Suprapubic skin (tissue), 4 donors: ENCODE data around the gene DNPEP. TPM values are rescaled to one million over a fixed set of nuclear protein-coding genes. Genes with fewer than 3 reads are reported as not detected.
"Not testable (repeated sequence)": the region's sequence is repeated elsewhere in the genome, so short reads cannot be mapped to it uniquely, and the experiment has no call there.

ENCODE experiments used
- DNase-seq, 2 donors: peaks; one replicate each; pipeline ENCODE4 v3.0.0-alpha.2; 2019; ENCODE audit warnings: low spot score in 2 of 2
- H3K27ac ChIP-seq: fragments of 200-600 bp; sonication (generic); one replicate; pipeline ENCODE4 v1.5.1; 2019
- H3K27me3 ChIP-seq: fragments of 200-600 bp; sonication (generic); one replicate; pipeline ENCODE4 v1.5.1; 2019
- H3K36me3 ChIP-seq: fragments of 200-600 bp; sonication (generic); one replicate; pipeline ENCODE4 v1.5.1; 2019
- H3K4me1 ChIP-seq: fragments of 200-600 bp; sonication (generic); one replicate; pipeline ENCODE4 v1.5.1; 2019
- H3K4me3 ChIP-seq: fragments of 200-600 bp; sonication (generic); one replicate; pipeline ENCODE4 v1.5.1; 2019; ENCODE audit warnings: mild to moderate bottlenecking
- H3K9me3 ChIP-seq: fragments of 200-600 bp; sonication (generic); one replicate; pipeline ENCODE4 v1.5.1; 2019
- CTCF ChIP-seq, 2 donors: fragments of 200-600 bp in 1 of 2; fragments of 450-650 bp in 1 of 2; sonication (generic) in 1 of 2; IDR thresholded peaks; one replicate each; pipeline ENCODE4 v1.5.1; 2016 to 2019; ENCODE audit warnings: antibody characterized with exemption in 2 of 2, mild to moderate bottlenecking in 1 of 2, moderate library complexity in 1 of 2
- EP300 ChIP-seq: sonication (generic); formaldehyde crosslinking; IDR thresholded peaks from one replicate; pipeline ENCODE4 v1.6.1; 2017; ENCODE audit warnings: antibody characterized with exemption
- POLR2A ChIP-seq, 2 donors: fragments of 450-650 bp; IDR thresholded peaks; one replicate each; pipeline ENCODE4 v1.6.1; 2017; ENCODE audit warnings: antibody characterized with exemption in 2 of 2, mild to moderate bottlenecking in 2 of 2, moderate library complexity in 2 of 2
- POLR2AphosphoS5 ChIP-seq, 3 donors: sonication (generic); formaldehyde crosslinking; IDR thresholded peaks; one replicate each; pipeline ENCODE4 v1.6.1; 2017; ENCODE audit warnings: antibody characterized with exemption in 3 of 3
- WGBS: methylation state at CpG from one replicate; pipeline ENCODE4 v1.1.5; 2018; 5-methylcytosine and 5-hydroxymethylcytosine counted together
- total RNA-seq, 4 donors: library from RNA; depleted of rRNA; stranded (reverse); fragments of >200 nt; gene quantifications; one replicate each; pipeline ENCODE4 v1.1.0, GENCODE V29; 2016

DNPEP gene
- total RNA-seq, 4 donors from 2014 or later = 66.6 to 104 (median 70.5) TPM

DNA sequence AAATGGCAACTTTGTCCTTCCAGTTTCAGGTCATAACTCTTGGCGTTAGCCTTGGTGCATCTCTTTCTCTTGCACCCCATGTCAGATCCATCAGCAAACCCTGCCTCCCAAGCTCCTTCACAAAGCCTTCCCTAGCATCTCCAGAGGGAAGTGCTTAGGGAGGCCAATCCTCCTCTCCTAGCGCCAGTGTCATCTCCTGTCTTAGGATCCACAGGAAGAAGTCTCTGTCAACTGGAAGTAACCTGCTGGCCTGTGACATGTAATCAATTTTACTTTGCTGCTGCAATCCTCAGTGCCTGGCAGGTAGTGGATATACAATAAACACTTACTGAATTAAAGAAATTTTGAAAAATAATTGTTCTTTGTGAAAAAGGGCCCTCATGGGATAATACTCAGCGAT is 7.9 kb upstream of the DNPEP start:
- Histone ChIP-seq H3K27me3 (no peaks in the 10 kb centered on the region), H3K36me3 (no peaks in the 10 kb centered on the region), H3K27ac (no peak overlapping the region), H3K4me1 (no peaks in the 10 kb centered on the region), H3K9me3 (no peaks in the 10 kb centered on the region), H3K4me3 (no peak overlapping the region)
- TF ChIP-seq POLR2AphosphoS5 (IDR thresholded peaks at IDR 0.05) (no peak), CTCF (IDR thresholded peaks at IDR 0.05) (no peak), EP300 (no peak), POLR2A (IDR thresholded peaks at IDR 0.05) (no peak)
- WGBS = 93% methylated on average over 3 of the region's 3 CpGs
- no peak for DNase-seq

DNA sequence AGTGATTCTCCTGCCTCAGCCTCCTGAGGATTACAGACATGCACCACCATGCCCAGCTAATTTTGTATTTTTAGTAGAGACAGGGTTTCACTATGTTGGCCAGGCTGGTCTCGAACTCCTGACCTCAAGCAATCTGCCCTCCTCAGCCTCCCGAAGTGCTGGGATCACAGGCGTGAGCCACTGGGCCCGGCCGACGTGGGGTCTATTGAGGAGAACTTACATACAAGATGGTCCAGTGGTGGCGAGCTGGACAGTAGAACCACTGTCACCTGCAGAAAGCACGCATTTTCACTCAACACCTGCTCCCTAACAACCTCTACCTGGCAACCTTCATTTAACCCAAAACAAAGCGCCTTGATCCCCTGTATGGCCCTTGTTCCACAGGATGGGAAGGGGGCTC is 7.3 kb upstream of the DNPEP start:
- DNase-seq = peak in 1 of 2 donors; percentile 45
- 95% methylated on average over 9 of the region's 9 CpGs for WGBS
- not testable (repeated sequence) for H3K27ac ChIP-seq, H3K9me3 ChIP-seq, H3K4me1 ChIP-seq, H3K27me3 ChIP-seq, H3K4me3 ChIP-seq, H3K36me3 ChIP-seq

DNA sequence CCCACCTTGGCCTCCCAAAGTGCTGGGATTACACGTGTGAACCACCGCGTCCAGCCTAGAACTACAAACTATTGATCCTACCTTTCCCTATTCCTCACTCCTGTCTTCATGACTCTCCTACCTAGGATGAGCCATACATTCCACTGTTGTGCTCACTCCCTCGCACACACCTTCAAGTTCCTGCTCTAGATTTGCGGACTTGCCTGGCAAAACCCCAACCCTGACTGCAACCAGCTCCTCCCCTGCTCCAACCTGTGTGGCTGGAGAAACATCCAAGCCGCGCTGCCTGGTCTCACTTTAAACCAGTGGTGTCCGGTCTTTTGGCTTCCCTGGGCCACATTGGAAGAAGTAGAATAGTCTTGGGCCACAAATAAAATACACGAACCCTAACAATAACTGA is 5.0 kb upstream of the DNPEP start:
- Histone ChIP-seq H3K27ac (no peak overlapping the region), H3K4me1 (peaks cover 5% of the 10 kb centered on the region), H3K9me3 (no peaks in the 10 kb centered on the region), H3K27me3 (no peaks in the 10 kb centered on the region), H3K4me3 (no peak overlapping the region), H3K36me3 (no peaks in the 10 kb centered on the region)
- no peak for TF ChIP-seq POLR2A (IDR thresholded peaks at IDR 0.05)
- TF ChIP-seq EP300 = no peak
- TF ChIP-seq POLR2AphosphoS5 (IDR thresholded peaks at IDR 0.05) = no peak
- TF ChIP-seq CTCF (IDR thresholded peaks at IDR 0.05) = no peak
- WGBS = 79% methylated on average over 9 of the region's 9 CpGs
- peak in 1 of 2 donors; percentile 76 for DNase-seq

DNA sequence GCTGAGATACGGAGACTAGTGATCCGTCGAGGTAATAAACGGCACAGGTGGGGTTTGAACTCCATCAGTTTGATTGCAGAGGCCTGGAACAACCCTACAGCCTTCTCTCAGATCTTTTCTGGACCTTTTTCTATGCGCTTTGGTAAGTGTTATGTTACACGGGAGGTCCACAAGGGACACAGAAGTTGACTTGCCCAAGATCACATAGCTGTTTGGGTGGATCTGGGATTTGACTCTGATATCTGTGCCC is 1.1 kb upstream of the DNPEP start:
- WGBS = 39% methylated on average over 6 of the region's 6 CpGs

GRCh38 chr2:219388121-219388906 is 602 bp upstream of the DNPEP start:
- peak; percentile 99 for DNase-seq
- peak overlapping the region; percentile 95 for H3K27ac ChIP-seq

More for the DNA sequence above, 1.1 kb upstream of the DNPEP start:
- H3K9me3 ChIP-seq = no peaks in the 10 kb centered on the region
- no peaks in the 10 kb centered on the region for H3K27me3 ChIP-seq
- TF ChIP-seq POLR2A (IDR thresholded peaks at IDR 0.05) (no peak), CTCF (IDR thresholded peaks at IDR 0.05) (no peak), POLR2AphosphoS5 (IDR thresholded peaks at IDR 0.05) (no peak), EP300 (no peak)
- H3K36me3 ChIP-seq = peaks cover 25% of the 10 kb centered on the region
- peak overlapping the region; percentile 95 for H3K27ac ChIP-seq
- H3K4me1 ChIP-seq = peaks cover 13% of the 10 kb centered on the region
- DNase-seq = no peak
- peak overlapping the region; percentile 78 for H3K4me3 ChIP-seq

More at GRCh38 chr2:219388121-219388906, 602 bp upstream of the DNPEP start:
- Histone ChIP-seq H3K9me3 (no peaks in the 10 kb centered on the region), H3K36me3 (peaks cover 30% of the 10 kb centered on the region), H3K4me3 (peak overlapping the region; percentile 78), H3K4me1 (peaks cover 13% of the 10 kb centered on the region), H3K27me3 (no peaks in the 10 kb centered on the region)
- WGBS = 1% methylated on average over 36 of the region's 78 CpGs
- TF ChIP-seq POLR2A (IDR thresholded peaks at IDR 0.05) (no peak), CTCF (IDR thresholded peaks at IDR 0.05) (peak; percentile 67 to 85), POLR2AphosphoS5 (IDR thresholded peaks at IDR 0.05) (no peak), EP300 (no peak)
